ENCODE data around the gene ARID5B. TPM values are rescaled to one million over a fixed set of nuclear protein-coding genes. Genes with fewer than 3 reads are reported as not detected.

The ARID5B gene
- total RNA-seq, 1 experiment from 2014 or later, result 0.04 TPM

- Mint-ChIP-seq H3K4me1 (peaks cover 0 to 3% of the 10 kb centered on the region in 2 experiments; a peak in 3 of 4 replicates), H3K36me3 (ENCODE audit: insufficient read depth in 1 of 3, low read depth in 3 of 3) (no peaks in the 10 kb centered on the region), H3K27me3 (ENCODE audit: low read depth) (no peaks in the 10 kb centered on the region), H3K9me3 (no peaks in the 10 kb centered on the region), H3K27ac (no peak overlapping the region), H3K4me3 (no peak overlapping the region)
- Histone ChIP-seq H3K27ac (ENCODE audit: insufficient read length, low read depth, low read length) (no peak overlapping the region), H3K9ac (ENCODE audit: extremely low read depth, insufficient read length, low read length) (no peak overlapping the region), H2BK120ac (ENCODE audit: low read depth, low read length, poor library complexity, severe bottlenecking) (no peak overlapping the region), H2BK15ac (ENCODE audit: low read depth, low read length) (no peak overlapping the region), H4K20me1 (ENCODE audit: control insufficient read depth, insufficient read depth, insufficient read length) (no peaks in the 10 kb centered on the region), H3K4me2 (ENCODE audit: insufficient read depth, insufficient read length, low read length) (no peak overlapping the region), H3K23ac (ENCODE audit: insufficient read length, low read depth, low read length) (no peak overlapping the region), H4K91ac (ENCODE audit: insufficient read length, low read depth, low read length) (no peak overlapping the region), H2BK5ac (ENCODE audit: insufficient read length, low read length) (no peak overlapping the region), H2BK20ac (ENCODE audit: low read depth, low read length, poor library complexity, severe bottlenecking) (no peak overlapping the region), H2BK12ac (ENCODE audit: insufficient read length, low read depth, low read length) (no peak overlapping the region), H3K18ac (ENCODE audit: insufficient read length, low read depth, low read length) (no peak overlapping the region), H3K79me1 (ENCODE audit: insufficient read depth, low read depth, low read length, poor library complexity, severe bottlenecking) (no peaks in the 10 kb centered on the region), H4K8ac (replicated peaks; ENCODE audit: insufficient read length, low read depth, low read length) (no peak overlapping the region), H3K23me2 (ENCODE audit: insufficient read length, low read depth, low read length, poor library complexity, severe bottlenecking) (no peaks in the 10 kb centered on the region), H2AK5ac (ENCODE audit: insufficient read length, low read length) (no peak overlapping the region), H3K27me3 (ENCODE audit: insufficient read depth, low read length) (no peaks in the 10 kb centered on the region), H3K14ac (ENCODE audit: insufficient read depth, low read length) (no peak overlapping the region), H2AFZ (ENCODE audit: low read length) (no peak overlapping the region), H4K5ac (ENCODE audit: insufficient read length, low read depth, low read length) (no peak overlapping the region), H3K79me2 (ENCODE audit: insufficient read depth, low read length) (no peaks in the 10 kb centered on the region), H3T11ph (ENCODE audit: low read length) (no peak overlapping the region), H3K9me3 (ENCODE audit: control insufficient read depth, low read depth, low read length) (no peaks in the 10 kb centered on the region), H3K4ac (ENCODE audit: low read depth, low read length) (no peak overlapping the region), H3K4me1 (ENCODE audit: insufficient read depth, low read length) (no peaks in the 10 kb centered on the region), H3K56ac (ENCODE audit: insufficient read length, low read depth, low read length) (no peak overlapping the region)
- no peak for TF ChIP-seq CTCF (conservative IDR thresholded peaks at IDR 0.05)
- WGBS (ENCODE audit: extremely low coverage, insufficient read length, low lambda C conversion rate), result no CpG with 5 or more reads among the region's 2 CpGs
- no peak for DNase-seq
Measured at GRCh38 chr10:61923950-61924274, 22.4 kb downstream of the ARID5B start.
